Stimulated activated CD4-positive, alpha-beta T cell treated with anti-CD3 and anti-CD28 coated beads, Interleukin-2, amount 100 ng/mL, for 48 hours (primary cell): Measurements from ENCODE around the gene CREBBP.

ENCODE experiments used
- DNase-seq, 2 donors: peaks; one replicate each; pipeline ENCODE4 v3.0.0-alpha.2; 2020

The CREBBP gene

DNA sequence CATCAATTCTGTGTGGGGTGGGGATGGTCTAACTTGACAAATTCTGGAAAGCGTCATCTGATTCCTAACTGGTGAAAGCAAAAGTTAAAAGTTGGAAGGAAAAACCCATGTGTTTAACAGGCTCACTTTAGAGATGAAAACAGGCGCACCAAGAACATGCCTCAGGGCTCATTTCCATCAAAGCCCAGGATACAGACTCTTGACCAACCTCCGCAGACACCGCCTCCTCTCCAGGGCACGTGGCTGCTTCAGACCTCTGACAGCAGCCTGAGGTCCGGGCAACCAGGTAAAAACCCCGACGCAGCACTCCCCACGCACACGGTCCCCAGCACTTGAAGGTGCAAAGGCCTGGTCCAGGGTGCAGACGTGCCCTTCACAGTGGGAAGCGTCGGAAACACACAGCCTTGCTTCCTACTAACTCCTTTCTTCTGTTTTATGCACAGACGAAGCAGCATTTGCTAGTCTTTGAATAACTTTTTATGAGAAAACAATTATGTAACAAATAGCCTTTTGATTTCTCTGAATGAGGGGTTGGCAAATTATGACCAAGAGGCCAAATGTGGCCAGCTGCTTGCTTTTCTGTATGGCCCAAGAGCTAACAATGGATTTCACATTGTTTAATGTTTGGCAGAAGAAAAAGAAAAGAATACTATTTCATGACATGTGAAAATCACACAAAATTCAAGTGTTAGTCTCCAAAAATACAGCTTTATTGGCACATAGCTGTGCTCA, 119.0 kb downstream of the CREBBP start:
- DNase-seq: no peak

GRCh38 chr16:3760518-3760917, 120.0 kb downstream of the CREBBP start:
- DNase-seq: no peak

GRCh38 chr16:3759736-3760135, 120.8 kb downstream of the CREBBP start:
- no peak for DNase-seq

- no peak for DNase-seq
Observed at GRCh38 chr16:3756113-3756512, 124.4 kb downstream of the CREBBP start.

- no peak for DNase-seq
Observed at GRCh38 chr16:3755249-3755648, 125.3 kb downstream of the CREBBP start.

GRCh38 chr16:3754772-3755171, 125.7 kb downstream of the CREBBP start:
- no peak for DNase-seq

GRCh38 chr16:3754081-3754703, 126.3 kb downstream of the CREBBP start:
- no peak for DNase-seq

DNA sequence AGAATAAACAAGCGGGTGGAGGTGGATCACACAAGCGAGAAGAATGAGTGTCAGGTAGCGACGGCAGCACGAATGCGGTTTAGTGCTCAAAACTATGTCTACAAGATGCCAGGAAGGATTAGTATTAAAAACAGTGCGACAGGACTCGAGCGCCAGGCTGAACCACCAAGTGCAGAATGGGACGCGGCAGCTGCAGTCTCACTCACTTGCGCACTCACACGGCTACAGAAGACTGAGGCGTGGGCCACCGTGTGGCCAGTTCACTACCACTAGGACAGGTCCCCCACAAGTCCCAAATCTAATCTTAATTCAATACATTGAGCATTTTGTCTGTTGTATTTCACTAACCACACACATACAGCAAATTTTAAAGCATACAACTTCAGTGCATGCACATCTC, 127.5 kb downstream of the CREBBP start:
- DNase-seq: no peak

- DNase-seq: no peak
Observed at GRCh38 chr16:3751878-3752277, 128.6 kb downstream of the CREBBP start.

DNA sequence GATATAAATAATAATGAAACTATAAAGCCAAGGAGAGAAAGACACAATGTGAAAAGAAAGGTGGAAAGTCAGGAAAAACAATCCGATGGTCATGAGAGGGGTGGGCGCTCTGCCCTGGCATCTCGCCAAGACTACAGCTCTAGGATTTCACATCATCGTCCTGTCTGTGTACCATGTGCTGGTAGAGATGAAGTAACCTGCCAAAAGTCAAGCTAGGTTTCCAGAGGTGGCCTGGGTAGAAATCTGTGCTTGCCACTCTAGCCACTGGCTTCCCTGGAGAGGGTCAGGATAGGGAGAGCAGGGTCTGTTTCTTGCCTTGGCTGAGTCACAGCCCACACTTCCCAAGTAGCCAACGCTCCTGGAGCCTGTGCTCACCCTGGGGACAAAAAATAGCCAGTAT, 132.2 kb downstream of the CREBBP start:
- DNase-seq: no peak

GRCh38 chr16:3745751-3746355, 134.7 kb downstream of the CREBBP start:
- no peak for DNase-seq

- no peak for DNase-seq
Observed at GRCh38 chr16:3744018-3744417, 136.5 kb downstream of the CREBBP start.

- DNase-seq: no peak
Observed at GRCh38 chr16:3740934-3741333, 139.6 kb downstream of the CREBBP start.

- DNase-seq: no peak
Observed at GRCh38 chr16:3740186-3740585, 140.3 kb downstream of the CREBBP start.

DNA sequence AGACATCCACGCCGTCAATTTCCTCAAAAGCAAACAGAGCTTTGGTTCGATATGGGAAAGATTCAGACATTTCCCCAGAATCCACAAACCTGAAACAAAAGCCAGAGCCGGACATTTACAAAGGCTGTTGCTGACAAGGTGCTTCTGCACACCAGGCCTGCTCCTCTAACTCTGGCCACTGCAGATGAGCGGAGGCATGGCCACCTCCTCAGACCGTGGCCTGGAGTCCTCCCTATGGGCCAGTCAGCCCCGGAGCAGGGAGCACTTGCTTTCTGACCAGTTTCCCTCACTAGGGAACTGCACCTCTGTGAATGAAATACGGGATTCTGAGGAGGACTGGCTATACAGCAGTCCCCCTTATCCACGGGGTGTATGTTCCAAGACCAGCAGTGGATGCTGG, 140.9 kb downstream of the CREBBP start:
- DNase-seq: no peak

DNA sequence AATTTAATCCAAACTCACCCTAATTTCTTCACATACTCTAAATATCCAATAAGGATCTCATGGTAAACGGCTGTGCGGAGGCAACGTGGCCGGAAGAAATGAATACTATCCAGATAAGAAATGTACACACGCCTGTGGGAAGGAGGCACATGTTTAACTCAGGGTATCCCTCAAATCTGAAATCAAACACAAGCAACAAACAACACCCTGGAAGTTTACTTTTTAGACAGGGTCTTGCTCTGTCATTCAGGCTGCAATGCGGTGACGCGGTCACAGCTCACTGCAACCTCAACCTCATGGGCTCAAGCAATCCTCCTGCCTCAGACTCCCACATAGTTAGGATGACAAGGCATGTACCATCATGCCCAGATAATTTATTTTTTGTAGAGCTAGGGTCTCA, 142.0 kb downstream of the CREBBP start:
- DNase-seq: no peak

- no peak for DNase-seq
Observed at GRCh38 chr16:3738128-3738527, 142.4 kb downstream of the CREBBP start.

DNA sequence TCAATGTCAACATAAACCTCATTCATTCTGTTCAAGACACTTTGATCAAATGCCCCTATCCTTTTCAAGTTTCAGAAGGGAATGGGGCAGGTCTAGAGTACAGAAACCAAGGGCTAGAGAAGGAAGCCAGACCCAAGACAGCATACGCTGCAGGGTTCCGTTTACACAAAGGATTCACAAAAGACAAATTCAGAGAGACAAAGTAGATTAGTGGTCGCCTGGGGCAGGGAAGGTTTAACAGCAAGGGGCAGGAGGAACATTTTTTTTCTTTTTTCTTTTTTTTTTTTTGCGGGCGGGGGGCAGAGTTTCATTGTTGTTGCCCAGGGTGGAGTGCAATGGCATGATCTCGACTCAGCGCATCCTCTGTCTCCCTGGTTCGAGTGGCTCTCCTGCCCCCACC, 143.3 kb downstream of the CREBBP start:
- no peak for DNase-seq

DNA sequence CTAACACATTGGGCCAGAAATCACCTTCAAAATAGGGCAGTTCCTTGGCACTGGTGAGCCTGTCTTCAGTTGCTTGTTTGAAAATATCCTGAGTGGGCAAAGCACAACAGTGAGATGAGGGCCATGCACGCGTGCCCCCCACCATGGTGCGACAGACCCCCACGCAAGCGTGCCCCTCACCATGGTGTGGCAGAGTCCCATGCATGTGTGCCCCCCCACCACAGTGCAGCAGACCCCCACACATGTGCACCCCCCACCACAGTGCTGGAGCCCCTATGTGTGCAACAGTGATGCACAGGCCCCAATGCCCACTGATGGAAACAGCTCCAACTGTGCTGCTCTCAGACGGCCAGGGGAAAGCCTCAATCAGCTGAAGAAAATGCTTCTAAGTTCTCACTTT, 144.4 kb downstream of the CREBBP start:
- no peak for DNase-seq

- no peak for DNase-seq
Observed at GRCh38 chr16:3735541-3735940, 145.0 kb downstream of the CREBBP start.

GRCh38 chr16:3734758-3735221, 145.7 kb downstream of the CREBBP start:
- no peak for DNase-seq

GRCh38 chr16:3734084-3734757, 146.3 kb downstream of the CREBBP start:
- DNase-seq: no peak

GRCh38 chr16:3732171-3732570, 148.3 kb downstream of the CREBBP start:
- DNase-seq: no peak
